Measurements from ENCODE around the gene NAXD. TPM values are rescaled to one million over a fixed set of nuclear protein-coding genes. Genes with fewer than 3 reads are reported as not detected.

Gene NAXD
- total RNA-seq, 4 donors from 2014 or later: 12.9 to 37.8 (median 33.3) TPM

DNA sequence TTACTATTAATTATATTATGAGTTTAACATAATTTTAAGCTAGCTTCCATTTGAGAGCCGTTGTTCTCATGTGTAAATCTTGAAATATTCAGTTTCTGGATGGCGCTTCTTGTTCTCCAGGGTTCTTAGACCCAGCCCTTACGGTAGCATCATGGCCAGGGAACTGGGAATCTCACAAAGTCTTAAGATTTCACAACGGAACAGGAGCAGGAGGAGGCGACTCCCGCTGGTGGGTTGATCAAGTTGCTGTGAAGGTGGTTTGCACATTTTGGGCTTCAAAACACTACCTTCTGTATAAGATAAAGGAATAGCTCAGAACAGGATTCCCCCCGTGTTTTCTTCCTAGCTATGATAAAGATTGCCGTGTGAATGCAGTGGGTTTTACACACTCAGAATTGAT, 2.8 kb downstream of the NAXD start:
- Histone ChIP-seq H3K4me1 (peaks cover 18 to 45% (median 26%) of the 10 kb centered on the region in 4 donors), H3K36me3 (peaks cover 0 to 3% (median 0%) of the 10 kb centered on the region in 4 donors), H3K27ac (peak overlapping the region; percentile 86 to 97 (median 94)), H3K4me3 (no peak overlapping the region), H3K9me3 (no peaks in the 10 kb centered on the region), H3K27me3 (no peaks in the 10 kb centered on the region)
- 76 to 90% methylated on average over 6 to 8 of the region's 8 CpGs for WGBS, 2 donors (ENCODE audit: low coverage in 1 of 2)
- no peak for DNase-seq
- TF ChIP-seq POLR2AphosphoS5 (IDR thresholded peaks at IDR 0.05) (no peak), EP300 (IDR thresholded peaks at IDR 0.05; ENCODE audit: low read depth) (no peak), POLR2A (IDR thresholded peaks at IDR 0.05) (no peak)
- TF ChIP-seq, protein P1, sequence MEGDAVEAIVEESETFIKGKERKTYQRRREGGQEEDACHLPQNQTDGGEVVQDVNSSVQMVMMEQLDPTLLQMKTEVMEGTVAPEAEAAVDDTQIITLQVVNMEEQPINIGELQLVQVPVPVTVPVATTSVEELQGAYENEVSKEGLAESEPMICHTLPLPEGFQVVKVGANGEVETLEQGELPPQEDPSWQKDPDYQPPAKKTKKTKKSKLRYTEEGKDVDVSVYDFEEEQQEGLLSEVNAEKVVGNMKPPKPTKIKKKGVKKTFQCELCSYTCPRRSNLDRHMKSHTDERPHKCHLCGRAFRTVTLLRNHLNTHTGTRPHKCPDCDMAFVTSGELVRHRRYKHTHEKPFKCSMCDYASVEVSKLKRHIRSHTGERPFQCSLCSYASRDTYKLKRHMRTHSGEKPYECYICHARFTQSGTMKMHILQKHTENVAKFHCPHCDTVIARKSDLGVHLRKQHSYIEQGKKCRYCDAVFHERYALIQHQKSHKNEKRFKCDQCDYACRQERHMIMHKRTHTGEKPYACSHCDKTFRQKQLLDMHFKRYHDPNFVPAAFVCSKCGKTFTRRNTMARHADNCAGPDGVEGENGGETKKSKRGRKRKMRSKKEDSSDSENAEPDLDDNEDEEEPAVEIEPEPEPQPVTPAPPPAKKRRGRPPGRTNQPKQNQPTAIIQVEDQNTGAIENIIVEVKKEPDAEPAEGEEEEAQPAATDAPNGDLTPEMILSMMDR (IDR thresholded peaks at IDR 0.05): no peak
- intact Hi-C loops (cut with DNase I; ENCODE audit: low total_unique reads) (loop anchor here (5.0 kb wide), 1 partner anchor 56 kb away; the partner anchor contains the start of gene RAB20), in situ Hi-C loops (cut with MboI; ENCODE audit: low pct_ligation_motif_present in 1 of 4, low pct_unique_long_range_greater_than_20kb in 1 of 4, low sequenced_read_pairs in 3 of 4) (loop anchor here in 2 of 4 donors (10.0 to 25.0 kb wide), 2 partner anchors 87 to 94 kb away; partner anchors contain the start of genes CARS2 (in 2 of the 2) and ING1 (in 1 of the 2))

DNA sequence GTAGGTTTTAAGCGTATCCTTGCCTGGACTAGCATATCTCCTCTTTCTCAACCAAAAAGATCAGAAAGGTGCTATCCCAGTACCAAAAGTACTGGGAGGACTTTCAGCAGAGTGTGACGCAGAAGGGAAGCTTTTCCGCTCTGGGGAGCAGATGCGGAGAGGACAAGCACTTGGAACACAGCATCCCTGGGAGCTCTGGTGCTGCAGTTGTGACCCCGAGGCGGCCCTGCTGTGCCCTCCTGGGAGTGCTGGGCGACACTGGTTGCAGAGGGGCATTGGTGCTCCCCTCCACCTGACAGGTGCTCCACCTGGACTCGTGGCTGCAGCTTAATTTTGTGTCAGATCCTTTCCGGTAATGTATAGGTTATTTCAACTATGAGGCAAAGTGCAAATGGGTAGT, 3.4 kb downstream of the NAXD start:
- peaks cover 18 to 45% (median 26%) of the 10 kb centered on the region in 4 donors for H3K4me1 ChIP-seq
- in situ Hi-C loops (cut with MboI; ENCODE audit: low pct_ligation_motif_present in 1 of 4, low pct_unique_long_range_greater_than_20kb in 1 of 4, low sequenced_read_pairs in 3 of 4): loop anchor here in 2 of 4 donors (10.0 to 25.0 kb wide), 2 partner anchors 86 to 94 kb away; partner anchors contain the start of genes CARS2 (in 2 of the 2) and ING1 (in 1 of the 2)

DNA sequence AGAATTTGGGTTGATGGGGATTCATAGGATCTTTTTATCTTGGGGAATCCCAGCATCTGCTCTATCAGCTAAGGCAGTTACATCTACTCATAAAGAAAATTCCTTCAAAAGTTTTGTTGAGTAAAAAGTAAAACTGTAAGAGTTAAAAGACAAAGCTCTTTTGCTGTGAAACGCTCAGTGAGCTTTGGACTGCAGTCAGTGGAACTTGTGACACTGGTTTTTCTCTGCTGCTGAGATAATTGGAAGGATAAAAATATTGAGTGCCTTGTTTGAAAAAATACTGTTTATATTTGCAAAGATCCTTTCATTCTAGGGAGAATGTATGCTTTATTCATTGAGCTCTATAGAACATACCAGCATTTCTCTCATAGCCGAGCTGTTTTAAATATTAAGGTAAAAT, 5.3 kb downstream of the NAXD start:
- peak overlapping the region in 2 of 4 donors; percentile 95 to 97 for H3K27ac ChIP-seq
- DNase-seq: no peak
- H3K4me1 ChIP-seq: peaks cover 25 to 52% (median 31%) of the 10 kb centered on the region in 4 donors

More for the DNA sequence above, 3.4 kb downstream of the NAXD start:
- TF ChIP-seq, protein P1 (IDR thresholded peaks at IDR 0.05): no peak
- TF ChIP-seq POLR2A (IDR thresholded peaks at IDR 0.05) (no peak), EP300 (IDR thresholded peaks at IDR 0.05; ENCODE audit: low read depth) (no peak), POLR2AphosphoS5 (IDR thresholded peaks at IDR 0.05) (no peak)
- 91 to 100% methylated on average over 1 to 9 of the region's 9 CpGs for WGBS, 2 donors (ENCODE audit: low coverage in 1 of 2)
- no peak for DNase-seq
- no peaks in the 10 kb centered on the region for H3K9me3 ChIP-seq
- H3K27me3 ChIP-seq: no peaks in the 10 kb centered on the region
- H3K27ac ChIP-seq: peak overlapping the region; percentile 86 to 97 (median 94)
- intact Hi-C loops (cut with DNase I; ENCODE audit: low total_unique reads): loop anchor here (5.0 kb wide), 1 partner anchor 56 kb away; the partner anchor contains the start of gene RAB20
- H3K36me3 ChIP-seq: peaks cover 0 to 7% (median 0%) of the 10 kb centered on the region in 4 donors
- no peak overlapping the region for H3K4me3 ChIP-seq

More for the DNA sequence above, 5.3 kb downstream of the NAXD start:
- intact Hi-C loops (cut with DNase I; ENCODE audit: low total_unique reads) (no loop called here), in situ Hi-C loops (cut with MboI; ENCODE audit: low pct_ligation_motif_present in 1 of 4, low pct_unique_long_range_greater_than_20kb in 1 of 4, low sequenced_read_pairs in 3 of 4) (loop anchor here in 1 of 4 donors (25.0 kb wide), 1 partner anchor 92 kb away; the partner anchor contains the start of genes CARS2 and ING1)
- H3K36me3 ChIP-seq: peaks cover 0 to 16% (median 0%) of the 10 kb centered on the region in 4 donors
- no peak overlapping the region for H3K4me3 ChIP-seq
- TF ChIP-seq, protein P1 (IDR thresholded peaks at IDR 0.05): no peak
- TF ChIP-seq POLR2A (IDR thresholded peaks at IDR 0.05) (no peak), POLR2AphosphoS5 (IDR thresholded peaks at IDR 0.05) (no peak), EP300 (IDR thresholded peaks at IDR 0.05; ENCODE audit: low read depth) (no peak)
- no peaks in the 10 kb centered on the region for H3K9me3 ChIP-seq
- no peaks in the 10 kb centered on the region for H3K27me3 ChIP-seq
- 38 to 44% methylated on average over 2 of the region's 2 CpGs for WGBS, 2 donors (ENCODE audit: low coverage in 1 of 2)

Data from transverse colon (tissue), 4 donors.